ENCODE data around the gene EXT2.

GRCh38 chr11:44256673-44257291 lies 161.3 kb downstream of the EXT2 start:
- TF ChIP-seq POLR2AphosphoS5 (IDR thresholded peaks at IDR 0.05) (no peak), CTCF (IDR thresholded peaks at IDR 0.05) (no peak)
